GM21723 (cell line): ENCODE measurements around the gene LRRC4.

ENCODE experiments used
- ATAC-seq: cut with Tn5 transposase; IDR thresholded peaks from one replicate; pipeline ENCODE4 v1.9.1; 2021; ENCODE audit warnings: mild to moderate bottlenecking, moderate library complexity; ENCODE audit not compliant: unreplicated experiment

LRRC4 gene

DNA sequence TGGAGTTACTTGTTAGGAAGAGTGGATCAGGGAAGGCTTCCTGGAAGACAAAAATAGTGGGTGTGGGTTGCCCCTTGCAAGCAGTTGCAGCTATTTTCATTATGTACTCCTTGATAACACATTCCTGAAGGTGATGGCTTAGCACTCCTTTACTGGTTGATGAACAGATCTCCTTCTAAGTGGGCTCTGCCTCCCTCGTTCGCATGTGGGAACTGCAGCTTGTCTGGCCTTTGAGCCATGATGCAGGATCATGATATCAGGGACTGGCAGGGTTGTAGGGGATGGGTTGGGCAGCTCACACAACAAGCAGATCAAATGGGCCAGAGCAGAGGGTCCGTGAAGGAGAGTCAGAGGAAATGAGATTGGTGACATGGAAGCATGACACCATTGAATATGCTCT, 28.8 kb upstream of the LRRC4 start:
- no peak for ATAC-seq

DNA sequence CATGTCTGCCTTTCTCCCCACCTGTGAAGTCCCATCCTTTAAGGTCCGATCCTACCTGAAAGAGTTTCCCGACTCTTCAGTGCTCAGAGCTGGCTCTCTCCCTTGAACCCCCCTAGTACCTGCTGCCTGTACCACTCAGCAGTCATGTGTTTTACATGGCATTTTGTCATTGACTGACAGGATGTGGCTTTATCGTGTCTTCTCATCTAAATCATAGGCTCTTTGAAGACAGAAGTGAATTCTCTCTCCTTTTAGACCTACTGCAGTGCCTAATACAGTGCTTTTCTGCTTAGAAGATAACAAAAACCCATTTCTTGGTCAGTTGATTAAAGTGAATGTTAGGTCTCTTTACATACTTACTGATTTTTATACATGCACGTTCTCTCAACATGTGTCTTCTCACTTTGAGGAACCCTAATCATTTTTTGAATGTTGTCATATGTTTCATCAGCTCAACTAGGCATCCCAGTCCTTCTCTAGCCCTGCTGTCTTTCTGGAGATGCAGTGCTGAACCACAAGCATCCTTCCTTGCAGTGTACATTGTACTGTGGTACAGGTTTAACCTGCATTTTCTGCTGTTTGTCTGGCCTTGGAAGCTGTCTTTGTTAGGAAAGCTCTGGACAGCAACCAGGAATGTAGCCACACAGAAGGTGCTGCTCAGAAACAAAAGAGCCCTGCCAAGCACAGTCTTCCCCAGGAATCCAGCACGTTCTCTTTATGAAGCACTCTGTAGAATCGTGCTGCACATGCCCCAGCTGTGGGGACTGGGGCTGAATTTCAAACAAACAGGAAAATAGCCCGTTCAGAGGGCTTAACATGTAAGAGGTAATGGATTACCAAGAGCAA, 28.1 kb upstream of the LRRC4 start:
- ATAC-seq: no peak

DNA sequence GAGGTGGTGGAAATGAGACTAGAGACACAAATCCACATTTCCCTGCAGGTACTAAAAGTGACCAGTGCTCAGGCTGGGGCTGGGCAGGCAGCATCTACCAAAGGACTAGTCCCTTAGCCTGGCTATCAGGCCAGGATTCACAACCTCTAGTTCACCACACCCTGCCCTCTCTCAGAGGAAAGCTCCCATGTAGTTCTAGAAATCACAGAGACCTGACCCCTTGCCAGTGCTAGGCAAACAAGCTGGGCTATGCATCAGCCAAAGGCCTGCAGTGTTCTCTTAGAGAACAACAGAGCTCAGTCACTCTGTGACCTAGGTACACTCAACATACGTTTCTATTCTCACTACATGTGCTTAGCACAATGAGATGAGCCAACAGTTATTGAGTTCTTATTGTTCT, 26.7 kb upstream of the LRRC4 start:
- ATAC-seq: no peak

DNA sequence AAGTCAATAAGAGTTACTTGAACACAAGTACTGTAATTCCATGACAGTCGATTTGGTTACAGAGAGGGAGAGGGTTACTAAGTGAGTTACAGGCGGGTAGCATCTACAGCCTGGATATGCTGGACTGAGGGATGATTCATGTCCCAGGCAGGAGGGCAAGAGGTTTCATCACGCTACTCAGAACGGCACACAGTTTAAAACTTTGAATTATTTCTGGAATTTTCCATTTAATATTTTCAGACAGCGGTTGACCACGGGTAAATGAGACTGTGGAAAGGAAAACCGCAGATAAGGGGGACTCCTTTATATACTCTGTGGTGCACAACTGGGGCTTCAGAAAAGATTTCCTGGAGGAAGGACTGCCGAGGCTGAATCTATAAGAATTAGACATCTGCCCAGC, 25.7 kb upstream of the LRRC4 start:
- ATAC-seq: no peak

DNA sequence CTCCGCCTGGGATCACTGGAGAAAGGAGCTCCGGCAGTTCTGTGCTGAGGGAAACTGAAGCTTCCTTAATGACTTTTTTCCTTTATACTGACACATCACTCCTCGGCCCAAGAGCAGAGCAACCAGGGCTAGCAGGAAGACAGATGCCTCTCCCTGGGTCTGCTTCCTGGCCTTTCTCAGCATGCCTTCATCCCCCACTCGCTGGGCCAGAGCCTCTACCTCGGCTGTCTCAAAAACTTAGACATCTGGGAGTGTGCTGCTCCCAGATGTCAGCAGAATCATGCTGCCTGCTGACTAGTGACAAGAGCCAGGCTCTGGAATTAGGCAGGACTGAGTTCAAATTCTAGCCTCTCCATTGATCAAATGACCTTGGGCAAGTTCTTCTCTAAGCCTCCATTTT, 24.4 kb upstream of the LRRC4 start:
- no peak for ATAC-seq

DNA sequence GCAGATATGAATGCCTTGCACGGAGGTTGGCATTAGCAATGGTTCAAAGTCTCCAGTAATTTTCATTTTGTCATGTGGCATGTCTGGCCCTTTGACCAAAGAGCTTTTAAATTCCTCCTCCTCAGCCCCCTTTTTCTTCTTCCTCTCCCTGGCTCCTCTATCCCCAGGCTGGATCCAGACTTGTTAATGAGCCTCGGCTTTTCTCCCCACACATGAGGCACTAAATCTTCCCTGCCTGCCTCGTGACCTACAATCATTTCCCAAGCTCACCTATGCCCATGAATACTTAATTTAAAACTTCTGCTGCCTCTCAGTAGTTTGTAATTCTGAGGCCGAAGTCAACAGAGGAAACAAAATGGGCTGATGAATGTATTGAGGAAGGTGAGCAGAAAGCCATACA, 23.3 kb upstream of the LRRC4 start:
- ATAC-seq: no peak

DNA sequence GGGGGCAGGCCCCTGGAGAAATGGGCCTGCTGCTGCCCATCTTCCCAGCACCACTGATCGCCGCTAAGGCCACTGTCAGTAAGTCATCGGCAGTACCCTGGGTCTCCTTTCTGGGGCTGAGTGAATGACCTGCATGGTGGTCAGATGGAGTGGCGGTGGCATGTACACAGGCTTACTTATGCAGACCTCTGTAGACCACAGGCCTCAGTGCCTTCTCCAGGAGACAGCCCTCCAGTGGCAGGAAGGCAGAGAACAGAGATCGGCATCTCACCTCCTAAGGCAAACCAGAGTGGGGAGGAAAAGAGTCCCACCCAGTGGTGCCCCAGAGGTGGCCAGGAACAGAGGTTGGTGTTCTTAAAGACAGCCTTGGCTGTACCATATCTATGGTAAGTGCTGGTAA, 22.8 kb upstream of the LRRC4 start:
- ATAC-seq: no peak

DNA sequence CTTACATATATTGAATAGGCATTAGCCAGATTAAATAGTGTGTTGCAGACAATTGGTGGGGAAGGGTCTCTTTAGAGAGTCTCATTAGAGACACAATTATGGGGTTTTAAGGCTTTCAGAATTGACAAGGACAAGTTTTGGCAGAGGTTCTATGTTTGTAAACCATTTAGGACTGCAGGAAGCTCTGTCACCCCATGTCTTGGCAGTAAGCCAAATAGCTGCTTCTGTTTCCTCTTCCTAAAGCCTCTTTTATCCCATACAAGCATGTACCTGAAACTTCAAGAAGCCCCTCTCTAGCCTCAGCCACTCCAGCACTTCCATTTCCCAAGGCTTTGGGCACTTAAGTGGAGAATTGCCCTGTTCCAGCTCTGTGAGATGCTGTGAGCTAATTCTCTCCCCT, 21.8 kb upstream of the LRRC4 start:
- ATAC-seq: no peak

DNA sequence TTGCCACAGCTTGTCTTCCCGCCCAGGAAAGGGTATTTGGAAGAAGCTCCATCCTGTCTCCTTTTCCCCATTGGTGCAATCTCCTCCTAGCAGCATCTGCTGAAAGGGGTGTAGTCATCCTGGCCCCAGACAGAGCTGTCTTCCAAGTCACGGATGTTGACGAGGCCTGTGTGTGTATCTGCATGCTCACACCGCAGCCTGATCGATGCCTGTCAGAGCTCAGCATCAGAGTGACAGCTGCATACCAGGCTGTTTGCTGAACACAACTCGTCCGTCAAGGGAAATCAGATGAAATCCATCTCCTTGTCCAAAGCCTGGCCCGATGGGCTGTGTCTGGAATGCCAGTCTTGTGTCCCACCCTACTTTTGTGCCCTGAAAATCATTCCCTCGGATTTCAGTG, 21.2 kb upstream of the LRRC4 start:
- no peak for ATAC-seq

DNA sequence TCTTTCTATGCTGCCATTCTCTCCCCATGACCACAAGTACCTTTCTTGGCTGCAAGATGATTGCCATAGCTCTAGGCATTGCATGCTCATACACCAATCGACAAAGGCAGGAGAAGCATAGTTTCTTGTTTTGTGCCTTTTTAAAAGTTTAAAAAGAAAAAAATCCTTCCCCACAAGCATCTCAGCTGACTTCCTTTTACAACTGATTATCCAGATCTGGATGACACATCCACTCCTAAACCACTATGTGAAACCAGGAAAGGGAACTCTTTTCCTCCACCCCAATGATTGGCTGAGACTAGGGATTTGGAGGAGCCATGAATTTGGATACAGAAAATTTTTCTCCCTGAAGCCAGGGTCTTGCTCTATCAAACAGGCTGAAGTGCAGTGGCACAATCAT, 14.5 kb upstream of the LRRC4 start:
- no peak for ATAC-seq

DNA sequence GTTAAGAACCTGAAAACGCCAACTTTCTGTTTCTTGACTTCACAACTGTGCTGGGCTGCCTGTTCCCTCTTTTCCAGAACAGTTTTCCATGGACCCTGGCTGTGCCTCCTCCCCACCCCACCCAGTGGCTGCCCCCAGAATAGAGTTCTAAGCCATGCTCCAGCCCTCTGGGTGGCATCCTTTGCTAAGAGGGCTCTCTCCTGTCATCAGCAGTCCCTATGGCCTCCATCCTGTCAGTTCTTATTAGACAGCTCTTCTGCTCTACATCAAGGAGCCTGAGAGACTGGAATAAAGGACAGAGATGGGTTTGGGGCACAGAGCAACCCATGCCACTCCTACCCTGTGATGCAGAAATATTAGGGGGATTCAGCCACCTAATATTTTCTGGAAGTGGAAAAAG, 13.9 kb upstream of the LRRC4 start:
- no peak for ATAC-seq

DNA sequence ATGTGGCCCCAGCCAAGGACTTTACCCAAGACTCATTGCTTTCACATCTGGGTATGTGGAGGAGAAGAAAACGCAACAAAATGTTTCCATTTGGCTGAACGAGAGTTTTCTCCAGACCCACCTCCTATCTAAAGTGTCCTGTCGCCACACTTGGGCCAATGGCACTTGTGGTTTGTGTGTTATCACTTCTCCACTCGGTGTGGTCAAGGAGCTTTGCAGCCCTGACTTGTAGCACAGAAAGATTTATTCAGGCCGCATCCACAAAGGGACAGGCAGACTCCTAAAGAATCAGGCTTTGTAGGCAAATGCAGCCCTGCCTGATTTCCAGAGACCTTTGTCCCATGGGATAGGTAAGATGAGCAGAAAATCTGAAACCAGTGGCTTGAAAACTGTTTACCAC, 12.8 kb upstream of the LRRC4 start:
- ATAC-seq: no peak

DNA sequence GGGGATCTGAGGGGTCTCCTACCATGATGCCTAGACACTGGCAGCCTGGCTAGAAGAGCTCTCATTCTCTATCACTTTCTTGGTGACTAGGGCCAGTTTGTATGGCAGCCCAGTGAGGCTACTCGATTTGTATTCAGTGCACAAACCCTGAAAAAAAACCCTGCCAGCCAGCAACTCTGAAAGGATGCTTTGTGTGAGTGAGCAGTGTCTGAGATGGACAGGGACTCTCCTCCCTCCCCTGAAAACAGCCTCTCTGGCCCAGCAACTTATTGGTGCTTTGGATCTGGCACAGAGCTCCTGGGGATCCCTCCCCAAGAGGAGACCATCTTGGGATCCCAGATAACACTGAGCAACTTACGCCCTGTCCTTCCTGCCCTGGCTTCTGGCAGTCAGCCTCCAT, 10.8 kb upstream of the LRRC4 start:
- no peak for ATAC-seq

DNA sequence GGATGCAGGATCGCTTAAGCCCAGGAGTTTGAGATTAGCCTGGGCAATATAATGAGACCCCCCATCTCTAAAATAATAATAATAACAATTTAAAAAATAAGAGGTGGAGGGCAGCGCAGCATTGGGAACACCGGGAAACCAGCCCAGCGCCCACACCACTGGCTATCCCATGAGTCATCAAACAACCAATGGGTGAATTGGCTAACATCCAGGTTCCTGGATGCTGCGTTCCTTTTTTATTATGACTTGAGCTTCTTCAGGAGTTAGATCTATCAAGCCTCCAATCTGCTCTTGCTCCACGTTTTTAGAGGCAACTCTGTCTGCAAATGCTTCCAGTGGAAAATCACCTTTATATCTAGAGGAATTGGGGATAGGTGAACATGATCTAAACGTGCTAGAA, 10.0 kb upstream of the LRRC4 start:
- no peak for ATAC-seq

DNA sequence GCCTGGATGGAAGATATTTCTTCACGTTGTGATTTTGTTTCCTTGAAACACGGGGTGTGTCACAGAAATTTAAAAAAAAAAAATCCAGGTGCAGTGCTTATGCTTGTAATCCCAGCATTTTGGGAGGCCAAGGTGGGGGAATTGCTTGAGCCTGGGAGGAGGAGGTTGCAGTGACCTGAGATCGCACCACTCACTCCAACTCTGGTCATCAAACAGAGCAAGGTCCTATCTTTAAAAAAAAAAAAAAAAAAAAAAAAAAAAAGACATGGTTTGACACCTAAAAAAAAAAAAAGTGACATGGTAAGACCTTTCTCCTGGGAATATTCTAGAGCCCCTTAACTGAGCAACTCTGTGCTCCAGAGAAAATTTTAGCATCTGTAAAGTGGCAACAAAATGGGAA, 9.0 kb upstream of the LRRC4 start:
- no peak for ATAC-seq

DNA sequence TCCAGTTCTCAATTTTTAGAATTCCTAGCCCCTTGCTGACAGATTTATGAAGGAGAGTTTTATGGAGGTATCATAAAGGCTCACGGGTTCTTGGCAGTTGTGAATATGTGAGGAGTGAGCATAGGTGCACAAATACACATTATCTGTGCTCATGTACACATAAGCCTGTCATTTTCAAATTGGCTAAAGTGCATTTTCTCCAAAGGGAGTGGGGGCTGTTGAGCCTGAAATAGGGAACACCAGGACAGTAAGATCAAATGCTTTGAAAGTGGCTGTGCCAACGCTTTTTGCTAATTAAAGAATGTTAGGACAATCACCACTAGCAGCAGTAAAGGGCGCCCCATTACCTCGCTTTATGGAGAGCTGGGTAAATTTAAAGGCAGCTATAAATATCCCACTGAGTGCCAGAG, 8.3 kb upstream of the LRRC4 start:
- no peak for ATAC-seq

DNA sequence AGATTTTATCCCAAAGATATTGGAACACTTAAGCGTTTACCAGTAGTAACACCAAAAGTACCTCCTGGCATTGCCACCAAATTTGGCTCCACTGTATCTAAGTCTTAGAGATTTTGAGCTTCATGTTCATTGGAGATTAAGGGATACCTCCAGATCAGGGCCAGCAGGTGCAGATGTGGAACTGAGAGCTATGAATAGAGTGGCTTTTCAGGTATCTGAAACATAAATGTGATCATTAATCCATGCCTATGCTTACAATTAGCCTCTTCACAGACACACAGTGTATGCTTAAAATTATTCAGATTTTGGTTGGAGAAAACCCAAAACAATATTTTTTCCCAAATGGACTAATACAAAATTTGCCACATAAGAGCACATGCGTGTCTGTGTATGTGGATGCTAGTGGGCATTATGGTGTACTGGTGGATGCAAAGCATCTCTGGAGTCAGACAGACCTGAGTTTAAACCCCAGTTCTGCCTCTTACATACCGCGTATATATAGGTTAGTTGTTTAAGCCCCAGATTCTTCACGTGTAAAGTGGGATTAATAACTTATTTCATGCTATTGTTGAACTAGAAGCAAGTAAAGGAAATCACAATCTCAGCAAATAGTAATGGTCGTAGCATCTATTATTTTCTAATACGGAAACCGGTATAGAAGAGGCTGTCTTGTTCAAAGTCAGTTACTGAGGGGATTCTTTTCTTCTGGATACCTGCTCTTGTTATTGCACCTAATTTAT, 6.8 kb upstream of the LRRC4 start:
- ATAC-seq: no peak

DNA sequence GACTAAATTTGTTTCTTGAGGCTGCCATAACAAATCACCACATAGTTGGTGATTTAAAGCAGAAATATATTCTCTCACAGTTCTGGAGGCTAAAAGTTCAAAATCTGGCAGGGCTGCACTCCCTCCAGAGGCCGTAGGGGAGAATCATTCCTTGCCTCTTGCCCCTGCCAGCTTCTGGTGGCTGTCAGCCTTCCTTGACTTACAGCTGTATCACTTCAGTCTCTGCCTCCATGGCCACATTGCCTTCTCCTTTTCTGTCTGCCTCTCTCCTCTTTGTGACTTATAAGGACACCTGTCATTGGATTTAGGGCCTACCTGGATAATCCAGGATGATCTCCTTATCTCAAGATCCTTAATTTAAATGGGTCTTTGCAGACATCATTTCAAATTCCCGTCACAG, 5.8 kb upstream of the LRRC4 start:
- peak; percentile 7 for ATAC-seq

DNA sequence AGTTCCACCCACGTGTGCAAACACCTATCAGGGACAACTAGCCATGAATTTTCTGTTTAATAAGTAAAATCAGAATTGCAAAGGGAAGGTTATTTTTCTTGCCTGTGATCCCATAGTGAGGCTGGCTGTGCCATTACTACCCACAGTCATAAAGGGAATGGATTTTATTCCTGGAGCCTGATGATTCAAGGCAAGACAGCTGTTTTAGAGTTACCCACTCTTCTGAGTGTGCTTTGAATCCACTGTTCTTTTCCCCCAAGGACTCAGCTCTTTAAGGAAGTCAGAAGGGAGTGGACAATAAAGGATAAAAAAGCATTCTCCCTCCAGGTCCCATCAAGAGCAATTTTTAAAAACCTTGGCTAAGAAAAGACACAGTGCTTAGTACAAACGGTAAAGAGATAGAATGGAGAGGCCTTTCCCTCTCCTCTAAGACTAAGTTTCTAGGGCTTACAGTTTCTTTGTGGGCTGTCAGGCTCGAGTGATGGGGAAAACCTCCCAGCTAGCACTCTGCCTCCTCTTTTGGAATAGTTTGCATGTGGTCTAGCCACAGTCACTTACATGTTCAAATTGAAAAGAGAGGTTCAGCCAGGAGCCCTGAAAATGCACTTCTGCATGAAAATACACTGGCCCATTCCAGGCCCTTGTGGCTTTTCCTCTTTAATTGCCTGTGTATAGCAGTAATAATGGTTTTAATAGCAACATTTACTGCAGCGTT, 5.1 kb upstream of the LRRC4 start:
- peak; percentile 58 for ATAC-seq

DNA sequence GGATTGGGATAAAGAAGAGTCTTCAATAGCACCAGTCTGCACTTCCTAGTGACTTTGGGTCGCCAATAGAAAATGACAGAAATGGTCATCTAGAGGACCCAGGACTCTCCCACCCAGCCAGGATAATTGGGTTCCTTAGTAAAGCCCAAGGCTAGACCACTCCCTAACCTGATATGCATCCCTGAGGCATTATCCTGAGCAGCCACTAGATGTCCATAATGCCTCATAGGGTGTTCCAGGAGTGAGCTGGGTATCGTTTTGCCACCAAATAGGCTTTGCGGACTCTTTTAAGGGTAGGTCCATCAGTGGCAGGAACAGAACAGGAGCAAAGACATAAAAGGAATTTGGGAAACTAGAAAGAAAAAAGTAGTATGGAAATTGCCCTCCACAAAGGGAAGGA, 4.5 kb upstream of the LRRC4 start:
- no peak for ATAC-seq

DNA sequence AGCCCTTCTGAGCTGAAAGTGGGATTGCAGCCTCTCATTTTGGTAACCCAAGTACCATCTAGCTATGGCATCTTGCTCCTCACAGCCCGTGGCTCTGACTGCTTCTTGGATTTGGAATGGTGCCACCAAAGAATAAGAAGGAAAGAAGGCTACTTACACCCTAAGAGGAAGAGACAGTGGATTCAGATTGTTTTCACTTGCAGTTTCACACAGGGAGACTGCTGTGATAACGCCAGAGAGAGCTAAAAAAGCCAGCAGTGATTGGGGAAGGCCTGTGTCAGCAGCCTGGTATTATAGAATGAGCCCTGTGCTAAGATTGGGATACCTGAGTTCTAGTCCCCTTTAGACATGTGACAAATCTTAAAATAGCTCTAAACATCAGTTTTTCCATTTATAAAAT, 3.6 kb upstream of the LRRC4 start:
- no peak for ATAC-seq

DNA sequence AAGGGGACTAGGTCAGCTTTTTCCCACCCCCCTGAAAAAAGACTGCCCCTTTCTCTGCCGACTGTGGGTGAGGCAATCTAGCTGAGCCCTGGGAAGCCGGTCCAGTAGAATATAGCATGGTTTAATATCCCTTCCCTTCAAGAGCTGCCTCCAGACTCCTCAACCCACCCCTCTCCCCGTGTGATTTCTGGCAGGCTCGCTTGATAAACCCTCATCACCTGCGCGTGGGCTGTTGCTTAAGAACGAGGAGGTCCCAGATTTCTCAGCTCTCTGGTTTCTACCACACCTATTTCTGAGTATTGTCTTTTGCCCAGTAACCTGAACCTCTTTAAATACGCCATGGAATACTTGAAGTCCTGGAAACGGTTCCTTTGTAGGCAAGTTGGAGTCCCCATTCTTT, 2.0 kb upstream of the LRRC4 start:
- no peak for ATAC-seq
